ENCODE results near the gene ABCF2. TPM values are rescaled to one million over a fixed set of nuclear protein-coding genes. Genes with fewer than 3 reads are reported as not detected.

ABCF2 gene
- total RNA-seq, 1 donor from 2014 or later = 28.8 TPM

GRCh38 chr7:151232091-151232916, 5.3 kb upstream of the ABCF2 start, which contains the start of gene CHPF2:
Gene CHPF2, plus strand, starts transcription at chr7:151232483. Its CDS starts 1,529 bp downstream, at chr7:151234012.
- intact Hi-C loops (cut with DNase I) = loop anchor here (2.0 kb wide), 1 partner anchor 16 kb away; the partner anchor contains the start of gene SMARCD3
- DNase-seq (ENCODE audit: low spot score) = peak; percentile 98

- no peak for DNase-seq (ENCODE audit: low spot score)
- intact Hi-C loops (cut with DNase I) = no loop called here
These were observed 4.1 kb upstream of the ABCF2 start for GRCh38 chr7:151231080-151231479.

DNA sequence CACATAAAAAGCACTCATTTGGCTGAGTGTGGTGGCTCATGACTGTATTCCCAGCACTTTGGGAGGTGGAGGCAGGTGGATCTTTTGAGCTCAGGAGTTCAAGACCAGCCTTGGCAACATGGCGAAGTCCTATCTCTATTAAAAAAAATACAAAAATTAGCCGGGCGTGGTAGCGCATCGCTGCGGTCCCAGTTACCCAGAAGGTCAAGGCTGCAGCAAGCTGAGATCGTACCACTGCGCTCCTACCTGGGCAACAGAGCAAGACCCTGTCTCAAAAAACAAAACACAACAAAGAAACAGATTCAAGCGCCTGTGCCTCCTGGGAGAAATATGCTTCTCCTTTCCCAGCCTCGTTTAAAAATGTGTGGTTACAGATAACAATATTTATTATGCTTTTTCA, 2.2 kb upstream of the ABCF2 start:
- intact Hi-C loops (cut with DNase I) = no loop called here
- no peak for DNase-seq (ENCODE audit: low spot score)

DNA sequence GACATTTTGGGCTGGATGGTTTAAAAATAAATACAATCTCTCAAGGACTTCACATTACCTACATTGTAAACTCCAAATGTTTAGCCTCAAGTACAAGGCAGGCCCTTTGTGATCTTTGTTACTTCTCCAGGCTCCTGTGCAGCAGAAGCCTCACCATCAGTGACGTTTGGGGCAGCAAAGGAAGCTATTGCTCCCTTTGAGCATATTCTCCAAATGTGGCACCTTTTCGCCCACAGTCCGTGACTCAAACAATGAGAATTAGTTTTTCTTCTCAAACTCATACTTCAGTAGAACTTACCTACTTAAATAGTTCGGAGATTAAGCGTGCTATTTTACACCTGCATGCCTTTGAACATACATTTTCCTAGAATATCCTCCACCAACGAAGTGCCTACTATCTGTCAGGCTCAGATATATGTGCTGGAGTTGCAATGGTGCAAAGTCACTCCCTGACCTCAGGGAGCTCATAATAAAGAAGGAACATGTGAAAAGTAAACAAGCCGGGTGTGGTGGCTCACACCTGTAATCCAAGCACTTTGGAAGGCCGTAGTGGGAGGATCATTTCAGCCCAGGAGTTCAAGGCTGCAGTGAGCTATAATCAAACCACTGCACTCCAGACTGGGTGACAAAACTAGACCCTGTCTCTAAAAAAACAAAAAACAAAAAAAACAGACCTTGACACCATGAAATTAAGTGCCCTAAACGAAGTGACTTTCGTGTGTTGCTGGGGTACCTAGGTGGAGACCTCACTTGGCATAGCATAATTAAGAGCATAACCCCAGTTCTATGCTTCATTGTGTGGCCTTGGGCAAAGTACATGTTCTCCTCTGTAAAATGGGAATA, 1.2 kb upstream of the ABCF2 start:
- intact Hi-C loops (cut with DNase I) = no loop called here
- no peak for DNase-seq (ENCODE audit: low spot score)

DNA sequence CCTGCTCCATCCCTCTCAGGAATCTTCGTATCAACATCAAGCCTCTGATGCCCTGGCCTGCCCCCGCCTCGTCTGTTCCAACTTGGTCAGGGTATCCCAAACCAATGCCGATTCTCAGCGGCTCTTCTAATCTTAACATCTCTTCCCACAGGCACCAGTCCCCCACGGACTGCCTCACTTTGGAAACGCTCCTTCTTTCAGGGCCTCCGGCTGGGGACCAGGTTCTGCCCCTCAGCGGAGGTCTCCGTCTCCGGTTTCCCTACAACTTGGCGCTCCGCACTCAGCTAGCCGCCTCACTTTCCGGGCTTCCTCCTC, 488 bp downstream of the ABCF2 start:
- no peak for DNase-seq (ENCODE audit: low spot score)
- intact Hi-C loops (cut with DNase I) = no loop called here

DNA sequence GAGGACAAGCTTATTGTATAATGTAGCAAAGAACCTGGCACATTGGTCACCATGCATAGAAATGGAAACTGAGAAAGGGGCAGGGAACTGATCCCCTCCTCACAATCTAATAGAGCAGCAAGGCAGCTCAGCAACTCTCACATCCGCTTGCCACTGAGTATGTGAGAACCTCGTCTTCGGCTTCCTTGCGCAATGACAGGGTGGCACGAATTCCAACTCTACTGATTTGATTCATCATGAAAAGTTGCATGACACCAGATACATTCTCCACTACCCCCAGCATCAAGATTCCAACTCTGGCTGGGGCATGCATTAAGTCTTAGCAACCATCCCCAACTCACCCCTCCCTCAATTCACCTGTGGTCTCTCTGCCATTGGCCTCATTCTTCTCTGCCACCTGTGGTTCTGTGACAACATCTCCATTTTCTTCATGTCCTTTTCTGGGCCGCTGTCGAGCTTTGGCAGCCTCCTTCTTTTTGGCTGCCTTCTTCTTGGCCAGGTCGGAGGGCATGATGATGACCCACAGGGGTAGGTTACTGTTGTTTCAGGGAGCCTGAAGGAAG, 976 bp downstream of the ABCF2 start:
- DNase-seq (ENCODE audit: low spot score) = no peak
- intact Hi-C loops (cut with DNase I) = no loop called here

- intact Hi-C loops (cut with DNase I) = no loop called here
- no peak for DNase-seq (ENCODE audit: low spot score)
These were observed 3.3 kb downstream of the ABCF2 start for GRCh38 chr7:151223728-151224127.

GRCh38 chr7:151218170-151218569, 8.8 kb downstream of the ABCF2 start:
- no peak for DNase-seq (ENCODE audit: low spot score)
- intact Hi-C loops (cut with DNase I) = no loop called here

- intact Hi-C loops (cut with DNase I) = no loop called here
- DNase-seq (ENCODE audit: low spot score) = no peak
These were observed 11.6 kb downstream of the ABCF2 start for GRCh38 chr7:151215396-151215795.

DNA sequence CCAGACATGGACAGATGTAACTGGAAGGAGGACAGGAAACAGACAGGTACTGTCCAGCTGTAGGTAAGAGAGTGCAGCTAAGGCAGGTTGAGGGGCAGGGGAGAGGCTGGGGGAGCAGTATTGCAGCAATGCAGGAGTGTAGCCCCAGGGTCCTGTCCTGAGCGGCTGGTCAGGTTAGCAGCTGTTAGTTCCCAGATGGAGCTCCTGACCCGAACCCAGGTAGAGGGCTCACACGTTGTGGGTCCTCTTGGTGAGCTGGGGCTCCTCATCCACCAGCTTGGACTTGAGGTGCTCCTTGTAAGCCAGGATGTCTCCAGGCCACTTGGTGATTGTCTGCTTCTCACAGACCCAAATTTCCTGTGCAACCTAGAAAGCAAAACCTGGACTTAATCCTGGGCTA, 13.2 kb downstream of the ABCF2 start:
- DNase-seq (ENCODE audit: low spot score) = no peak
- intact Hi-C loops (cut with DNase I) = no loop called here

- DNase-seq (ENCODE audit: low spot score) = no peak
- intact Hi-C loops (cut with DNase I) = no loop called here
These were observed 14.4 kb downstream of the ABCF2 start for GRCh38 chr7:151212626-151213025.

DNA sequence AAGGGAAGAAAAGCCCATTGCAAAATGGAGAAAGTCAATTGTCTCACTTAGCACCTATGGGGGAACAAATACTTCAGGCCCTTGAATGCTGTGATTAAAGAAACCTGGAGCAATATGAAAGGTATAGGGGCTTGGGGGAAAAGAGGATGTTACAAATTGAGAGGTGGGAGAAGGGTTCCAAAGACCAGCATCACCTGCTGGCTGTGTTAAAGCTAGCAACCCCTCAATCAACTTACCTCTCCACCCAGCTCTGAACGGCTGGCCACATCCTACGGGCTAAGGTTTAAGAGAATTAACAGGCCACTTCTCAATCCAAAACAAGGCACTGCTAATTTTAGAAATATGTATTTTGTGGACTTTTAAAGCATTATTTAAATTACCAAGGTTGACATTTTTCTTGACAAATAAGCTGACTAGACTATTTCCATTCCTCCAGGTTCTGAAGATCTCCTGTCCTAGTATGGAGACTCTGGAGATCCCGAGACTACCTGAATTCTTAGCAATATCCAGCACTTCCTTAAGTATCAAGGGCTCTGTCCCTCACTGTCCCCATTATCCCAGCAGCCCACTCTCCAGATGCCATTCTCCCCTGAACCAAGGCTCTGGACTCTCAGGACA, 15.7 kb downstream of the ABCF2 start:
- no peak for DNase-seq (ENCODE audit: low spot score)
- intact Hi-C loops (cut with DNase I) = no loop called here

GRCh38 chr7:151210087-151210854, 16.7 kb downstream of the ABCF2 start, which contains the start of gene H2BK1:
Gene H2BK1, minus strand, starts transcription at chr7:151210488. Its CDS starts 170 bp downstream, at chr7:151210318.
- DNase-seq (ENCODE audit: low spot score) = no peak
- intact Hi-C loops (cut with DNase I) = no loop called here

DNA sequence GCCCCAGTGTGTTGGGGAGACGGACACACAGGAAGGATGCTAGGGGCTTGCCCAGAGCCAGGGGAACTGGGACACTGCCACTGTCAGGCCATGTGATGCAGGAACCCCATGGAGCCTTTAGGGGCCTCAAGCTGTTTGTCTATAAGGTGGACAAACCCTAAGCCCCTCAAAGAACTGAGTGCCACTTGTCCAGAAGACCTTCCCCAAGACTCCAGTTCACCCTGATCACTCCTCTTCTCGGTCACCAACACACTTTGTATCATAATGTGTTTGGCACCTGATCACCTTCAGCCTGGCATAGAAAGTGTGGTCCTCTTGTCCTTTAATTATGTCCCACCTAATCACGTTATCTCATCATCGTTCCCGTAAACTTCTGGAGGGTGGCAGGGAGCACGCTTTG, 17.4 kb downstream of the ABCF2 start:
- no peak for DNase-seq (ENCODE audit: low spot score)
- intact Hi-C loops (cut with DNase I) = no loop called here

DNA sequence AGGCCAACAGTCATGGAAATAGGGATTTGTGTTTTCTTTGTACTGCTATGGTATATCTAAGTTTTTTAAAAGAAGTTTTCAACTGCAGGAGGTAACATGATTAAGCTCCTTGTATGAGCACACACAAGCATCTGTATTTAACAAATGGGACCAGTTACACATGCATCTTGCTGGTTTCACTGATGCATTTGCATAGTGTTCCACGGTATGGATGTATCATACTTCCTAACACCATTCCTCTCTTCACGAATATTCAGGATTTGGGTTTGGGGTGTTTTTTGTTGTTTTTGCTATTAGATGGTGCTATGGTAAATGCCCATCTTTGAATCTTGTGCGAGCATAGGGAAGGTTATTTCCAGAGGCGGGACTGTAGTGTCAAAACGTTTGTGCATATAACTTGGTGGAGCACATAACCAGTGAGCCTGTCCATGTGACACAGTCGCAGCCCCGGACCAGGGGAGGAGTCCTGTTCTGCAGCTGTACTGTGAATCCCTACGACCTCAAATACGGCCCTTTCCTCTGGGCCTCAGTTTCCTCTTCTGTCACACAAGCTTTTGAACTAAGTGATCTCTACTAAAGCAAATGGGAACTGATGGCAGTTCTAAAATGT, 18.6 kb downstream of the ABCF2 start:
- intact Hi-C loops (cut with DNase I) = no loop called here
- DNase-seq (ENCODE audit: low spot score) = no peak

DNA sequence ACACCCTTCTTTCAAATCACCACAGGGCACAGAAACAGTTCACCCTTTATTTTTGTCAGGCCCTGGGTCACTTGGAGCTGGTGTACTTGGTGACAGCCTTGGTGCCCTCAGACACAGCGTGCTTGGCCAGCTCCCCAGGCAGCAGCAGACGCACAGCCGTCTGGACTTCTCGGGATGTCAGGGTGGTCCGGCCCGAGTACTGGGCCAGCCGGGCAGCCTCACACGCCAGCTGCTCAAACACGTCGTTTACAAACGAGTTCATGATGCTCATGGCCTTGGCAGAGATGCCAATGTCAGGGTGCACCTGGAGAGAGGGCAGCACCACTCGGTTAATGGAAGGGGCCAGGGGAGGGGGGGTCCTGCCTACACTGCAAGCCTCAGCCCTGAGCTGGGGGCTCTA, 19.2 kb downstream of the ABCF2 start:
- DNase-seq (ENCODE audit: low spot score) = no peak
- intact Hi-C loops (cut with DNase I) = no loop called here

DNA sequence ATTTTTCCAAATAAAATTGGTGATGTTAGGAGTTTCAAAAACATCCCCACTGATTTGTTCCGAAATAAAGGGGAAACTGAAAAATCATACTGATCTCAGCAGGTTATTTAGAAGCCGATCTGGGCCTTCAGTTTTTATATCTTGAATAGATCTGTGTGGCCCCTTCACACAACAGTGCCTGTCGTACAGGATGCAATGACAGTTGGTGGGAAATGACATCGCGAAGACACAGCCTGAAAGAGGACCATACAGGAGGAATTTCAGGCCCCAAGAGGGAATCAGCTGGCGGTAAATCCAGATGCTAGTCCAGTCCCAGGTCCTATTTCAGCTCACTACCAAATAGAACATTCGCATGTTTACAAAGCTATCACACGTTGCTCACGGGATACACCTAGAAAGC, 19.7 kb downstream of the ABCF2 start:
- no peak for DNase-seq (ENCODE audit: low spot score)
- intact Hi-C loops (cut with DNase I) = no loop called here

- intact Hi-C loops (cut with DNase I) = no loop called here
- DNase-seq (ENCODE audit: low spot score) = no peak
These were observed 20.1 kb downstream of the ABCF2 start for GRCh38 chr7:151206914-151207313.

- intact Hi-C loops (cut with DNase I) = no loop called here
- DNase-seq (ENCODE audit: low spot score) = no peak
These were observed 21.3 kb downstream of the ABCF2 start for GRCh38 chr7:151205730-151206129.
